ENCODE results near the gene ZNF428.
A peak's percentile ranks its signal among the peaks of the same experiment; 100 is the strongest.

The ZNF428 gene

GRCh38 chr19:43572171-43572588, 47.2 kb downstream of the ZNF428 start:
- no peak for TF ChIP-seq POU2F2 (IDR thresholded peaks at IDR 0.05; ENCODE audit: low read depth, low read length)
- no peak for TF ChIP-seq POLR2A (IDR thresholded peaks at IDR 0.05; ENCODE audit: low read depth, low read length)
- no peak for TF ChIP-seq SPI1 (IDR thresholded peaks at IDR 0.05; ENCODE audit: low read depth, low read length)
- no peak for TF ChIP-seq POLR2AphosphoS5 (IDR thresholded peaks at IDR 0.05; ENCODE audit: low read depth, low read length)
- TF ChIP-seq PAX5 (IDR thresholded peaks at IDR 0.05; ENCODE audit: insufficient read depth, low read length, severe bottlenecking), result no peak
- no peak for TF ChIP-seq TAF1 (IDR thresholded peaks at IDR 0.05; ENCODE audit: low read depth, low read length)
- no peak for DNase-seq (ENCODE audit: insufficient read length, low spot score)
- no peak for FAIRE-seq

DNA sequence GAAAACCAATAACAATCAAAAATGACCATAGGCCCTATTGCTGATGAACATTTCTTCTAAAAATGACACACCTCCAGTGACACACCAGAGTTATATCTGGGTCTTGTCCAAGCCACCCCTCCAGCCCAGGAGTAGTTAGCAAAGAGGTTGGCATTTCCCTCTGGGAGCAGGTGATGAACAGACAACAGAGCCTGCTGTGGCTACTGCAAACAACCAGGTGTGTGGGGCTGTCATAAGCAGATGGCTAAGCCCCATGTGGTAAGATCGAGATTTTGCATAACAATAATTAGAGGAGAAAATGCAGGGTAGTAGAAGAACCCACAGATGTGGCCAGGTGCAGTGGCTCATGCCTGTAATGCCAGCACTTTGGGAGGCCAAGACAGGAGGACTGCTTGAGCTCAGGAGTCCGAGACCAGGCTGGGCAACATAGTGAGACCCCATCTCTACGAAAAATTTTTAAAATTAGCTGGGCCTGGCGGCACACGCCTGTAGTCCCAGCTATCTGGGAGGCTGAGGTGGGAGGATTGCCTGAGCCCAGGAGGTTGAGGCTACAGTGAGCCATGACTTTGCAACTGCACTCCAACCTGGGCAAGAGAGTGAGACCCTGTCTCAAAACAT, 49.1 kb downstream of the ZNF428 start:
- TF ChIP-seq POLR2A (IDR thresholded peaks at IDR 0.05; ENCODE audit: low read depth, low read length), result no peak
- no peak for TF ChIP-seq SPI1 (IDR thresholded peaks at IDR 0.05; ENCODE audit: low read depth, low read length)
- no peak for TF ChIP-seq PAX5 (IDR thresholded peaks at IDR 0.05; ENCODE audit: insufficient read depth, low read length, severe bottlenecking)
- FAIRE-seq (no peak), DNase-seq (ENCODE audit: insufficient read length, low spot score) (no peak)

- FAIRE-seq, result no peak
- DNase-seq (ENCODE audit: insufficient read length, low spot score), result no peak
- TF ChIP-seq PAX5 (IDR thresholded peaks at IDR 0.05; ENCODE audit: insufficient read depth, low read length, severe bottlenecking), result no peak
- no peak for TF ChIP-seq SPI1 (IDR thresholded peaks at IDR 0.05; ENCODE audit: low read depth, low read length)
- TF ChIP-seq POU2F2 (IDR thresholded peaks at IDR 0.05; ENCODE audit: low read depth, low read length), result no peak
- no peak for TF ChIP-seq POLR2A (IDR thresholded peaks at IDR 0.05; ENCODE audit: low read depth, low read length)
- TF ChIP-seq POLR2AphosphoS5 (IDR thresholded peaks at IDR 0.05; ENCODE audit: low read depth, low read length), result no peak
- no peak for TF ChIP-seq TAF1 (IDR thresholded peaks at IDR 0.05; ENCODE audit: low read depth, low read length)
Observed at GRCh38 chr19:43569657-43570056, 49.8 kb downstream of the ZNF428 start.

GRCh38 chr19:43564800-43565199, 54.6 kb downstream of the ZNF428 start:
- no peak for TF ChIP-seq POLR2A (IDR thresholded peaks at IDR 0.05; ENCODE audit: low read depth, low read length)
- TF ChIP-seq PAX5 (IDR thresholded peaks at IDR 0.05; ENCODE audit: insufficient read depth, low read length, severe bottlenecking), result no peak
- DNase-seq (ENCODE audit: insufficient read length, low spot score) (no peak), FAIRE-seq (no peak)

GRCh38 chr19:43563816-43564457, 55.5 kb downstream of the ZNF428 start:
- DNase-seq (ENCODE audit: insufficient read length, low spot score) (no peak), FAIRE-seq (no peak)
- TF ChIP-seq PAX5 (IDR thresholded peaks at IDR 0.05; ENCODE audit: insufficient read depth, low read length, severe bottlenecking) (no peak), POU2F2 (IDR thresholded peaks at IDR 0.05; ENCODE audit: low read depth, low read length) (no peak), SPI1 (IDR thresholded peaks at IDR 0.05; ENCODE audit: low read depth, low read length) (no peak), POLR2A (IDR thresholded peaks at IDR 0.05; ENCODE audit: low read depth, low read length) (no peak), TAF1 (IDR thresholded peaks at IDR 0.05; ENCODE audit: low read depth, low read length) (no peak), POLR2AphosphoS5 (IDR thresholded peaks at IDR 0.05; ENCODE audit: low read depth, low read length) (no peak)

GRCh38 chr19:43562698-43563241, 56.7 kb downstream of the ZNF428 start:
- DNase-seq (ENCODE audit: insufficient read length, low spot score) (no peak), FAIRE-seq (peak; percentile 95)
- TF ChIP-seq PAX5 (IDR thresholded peaks at IDR 0.05; ENCODE audit: insufficient read depth, low read length, severe bottlenecking) (no peak), SPI1 (IDR thresholded peaks at IDR 0.05; ENCODE audit: low read depth, low read length) (0 out of 2 replicates have a peak, but pooled peaks have one; percentile 28)

- DNase-seq (ENCODE audit: insufficient read length, low spot score) (no peak), FAIRE-seq (no peak)
- TF ChIP-seq PAX5 (IDR thresholded peaks at IDR 0.05; ENCODE audit: insufficient read depth, low read length, severe bottlenecking) (no peak), SPI1 (IDR thresholded peaks at IDR 0.05; ENCODE audit: low read depth, low read length) (no peak), POLR2AphosphoS5 (IDR thresholded peaks at IDR 0.05; ENCODE audit: low read depth, low read length) (no peak), TAF1 (IDR thresholded peaks at IDR 0.05; ENCODE audit: low read depth, low read length) (no peak), POU2F2 (IDR thresholded peaks at IDR 0.05; ENCODE audit: low read depth, low read length) (no peak), POLR2A (IDR thresholded peaks at IDR 0.05; ENCODE audit: low read depth, low read length) (no peak)
Observed at GRCh38 chr19:43562226-43562697, 57.2 kb downstream of the ZNF428 start.

- no peak for DNase-seq (ENCODE audit: insufficient read length, low spot score)
- TF ChIP-seq SPI1 (IDR thresholded peaks at IDR 0.05; ENCODE audit: low read depth, low read length), result no peak
- no peak for TF ChIP-seq POLR2A (IDR thresholded peaks at IDR 0.05; ENCODE audit: low read depth, low read length)
- no peak for TF ChIP-seq POLR2AphosphoS5 (IDR thresholded peaks at IDR 0.05; ENCODE audit: low read depth, low read length)
- TF ChIP-seq TAF1 (IDR thresholded peaks at IDR 0.05; ENCODE audit: low read depth, low read length), result no peak
- TF ChIP-seq POU2F2 (IDR thresholded peaks at IDR 0.05; ENCODE audit: low read depth, low read length), result no peak
- no peak for TF ChIP-seq PAX5 (IDR thresholded peaks at IDR 0.05; ENCODE audit: insufficient read depth, low read length, severe bottlenecking)
- no peak for FAIRE-seq
Observed at GRCh38 chr19:43561139-43561970, 58.1 kb downstream of the ZNF428 start.

- DNase-seq (ENCODE audit: insufficient read length, low spot score) (no peak), FAIRE-seq (no peak)
- TF ChIP-seq POU2F2 (IDR thresholded peaks at IDR 0.05; ENCODE audit: low read depth, low read length), result no peak
- no peak for TF ChIP-seq POLR2A (IDR thresholded peaks at IDR 0.05; ENCODE audit: low read depth, low read length)
- no peak for TF ChIP-seq TAF1 (IDR thresholded peaks at IDR 0.05; ENCODE audit: low read depth, low read length)
- TF ChIP-seq SPI1 (IDR thresholded peaks at IDR 0.05; ENCODE audit: low read depth, low read length), result no peak
- no peak for TF ChIP-seq POLR2AphosphoS5 (IDR thresholded peaks at IDR 0.05; ENCODE audit: low read depth, low read length)
- no peak for TF ChIP-seq PAX5 (IDR thresholded peaks at IDR 0.05; ENCODE audit: insufficient read depth, low read length, severe bottlenecking)
Observed at GRCh38 chr19:43560687-43561086, 58.7 kb downstream of the ZNF428 start.

Data from GM12891 (cell line).